Erythroblast (primary cell): ENCODE data around the gene SPINT1.

ENCODE experiments used
- GATA1 ChIP-seq: IDR thresholded peaks from 2 replicates; pipeline ENCODE4 v1.6.1; 2011; ENCODE audit warnings: low read depth, mild to moderate bottlenecking, control low read depth, low read length, moderate library complexity
- POLR2A ChIP-seq: IDR thresholded peaks from 2 replicates; pipeline ENCODE4 v1.6.1; 2011; ENCODE audit warnings: mild to moderate bottlenecking, low read length

DNA sequence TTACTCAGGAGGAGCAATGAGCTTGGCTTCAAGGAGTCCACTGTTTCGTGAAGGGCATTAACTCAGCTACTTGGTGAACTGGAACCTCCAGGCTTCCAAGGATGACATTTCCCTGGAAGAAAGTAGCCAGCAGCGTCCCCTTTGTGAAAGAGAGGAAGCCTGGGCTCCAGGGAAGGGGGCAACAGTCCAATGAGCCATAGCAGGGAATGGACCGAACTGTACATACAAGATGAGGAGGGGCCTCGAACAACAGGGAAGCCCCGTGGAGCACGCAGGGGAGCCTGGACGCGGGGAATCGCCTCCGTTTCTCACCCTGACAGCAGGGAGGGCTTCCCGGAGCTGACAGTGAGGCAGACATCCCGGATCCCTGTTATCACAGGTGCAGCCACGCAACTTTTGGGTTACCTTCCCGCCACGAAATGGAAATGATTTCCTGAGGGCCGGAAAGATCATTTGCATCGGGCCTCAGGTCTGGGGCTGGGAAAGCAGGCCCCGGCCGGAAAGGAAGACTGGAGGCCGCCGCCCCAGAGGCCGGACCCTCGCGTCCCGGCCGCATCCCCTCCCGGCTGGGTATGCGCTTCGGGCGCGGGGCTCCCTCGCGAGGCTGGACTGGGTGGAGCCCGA lies 475 bp upstream of the SPINT1 start:
- TF ChIP-seq POLR2A (no peak), GATA1 (no peak)
